ENCODE measurements around the gene OOSP2.

DNA sequence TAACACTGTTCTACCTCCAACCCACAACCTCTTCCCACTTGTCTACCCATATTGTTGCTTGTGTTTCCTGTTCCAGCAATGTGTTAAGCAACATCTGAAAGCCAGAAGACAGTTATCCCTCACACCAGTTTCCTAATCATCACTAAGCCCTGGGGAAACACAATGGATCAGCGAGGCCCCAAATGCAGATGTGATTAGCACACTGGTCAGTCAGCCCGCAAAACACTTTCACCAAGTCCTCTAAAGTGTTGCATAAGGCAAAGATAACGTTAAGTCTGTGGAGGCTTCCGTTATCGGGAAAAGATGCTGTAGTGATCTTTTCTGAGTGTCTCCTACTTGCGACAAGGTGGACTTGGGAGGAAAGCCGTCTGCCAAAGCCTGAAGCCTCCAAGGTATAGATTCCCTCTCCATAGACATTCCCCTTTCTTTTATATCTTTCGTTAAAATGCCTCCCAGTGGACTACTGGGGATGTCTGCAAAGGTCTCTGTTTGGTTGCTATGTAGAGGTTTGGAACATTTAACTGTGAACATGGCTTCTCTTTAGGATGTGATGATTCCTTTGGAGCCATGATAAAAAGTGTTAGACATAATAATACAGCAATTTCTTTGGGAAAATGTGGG lies 16.2 kb downstream of the OOSP2 start, which contains the start of gene MS4A3:
- TF ChIP-seq YY1 (IDR thresholded peaks at IDR 0.05; ENCODE audit: insufficient read depth, insufficient read length): no peak
- no peak for TF ChIP-seq ZNF274 (IDR thresholded peaks at IDR 0.05; ENCODE audit: low read depth, low read length)
